HCT116 (cell line): ENCODE results near the gene NFIX. TPM values are rescaled to one million over a fixed set of nuclear protein-coding genes. Genes with fewer than 3 reads are reported as not detected.

Experiments used
- ATAC-seq: fragments of 200-7000 bp; cut with Tn5 transposase; 2 replicates; pipeline ENCODE4 v1.9.1; 2020; ENCODE audit warnings: mild to moderate bottlenecking, moderate library complexity
- BruUV-seq: library from RNA; stranded (reverse); fragments of 400-500 nt; replicated peaks from 2 replicates; lab custom pipeline; 2021; lab: Mats Ljungman, UMichigan
- CTCF ChIA-PET: fragments of 300-600 bp; sonication (Branson Sonifier 250); formaldehyde crosslinking; loops from one replicate; lab custom pipeline; 2021; ENCODE audit warnings: antibody characterized with exemption; lab: Charles Lee
- POLR2A ChIA-PET: fragments of 300-600, 350-600 bp; sonication (Branson Sonifier 250); formaldehyde crosslinking; loops from one replicate; lab custom pipeline; 2021; ENCODE audit warnings: antibody characterized with exemption; lab: Charles Lee
- RAD21 ChIA-PET, 2 experiments: fragments of 300-600 bp; sonication (Branson Sonifier 250); formaldehyde crosslinking; loops; one replicate each; lab custom pipeline; 2023; ENCODE audit warnings: low total read pairs in 2 of 2; ENCODE audit not compliant: uncharacterized antibody in 2 of 2, unreplicated experiment in 2 of 2, low non-redundant PET in 1 of 2; lab: Charles Lee
- DNase-seq: peaks from one replicate; pipeline ENCODE4 v3.0.0-alpha.2; 2010; ENCODE audit warnings: low read depth, low spot score
- H2AFZ ChIP-seq: fragments of 200-600 bp; shearing (Covaris generic), sonication (generic); 2 replicates; pipeline ENCODE4 v1.6.1; 2017; ENCODE audit warnings: low read depth, mixed run types, mixed read lengths, antibody characterized with exemption, low read length; ENCODE audit not compliant: poor library complexity, severe bottlenecking
- H3K27ac ChIP-seq: 2 replicates; pipeline ENCODE4 v1.5.1; 2012; ENCODE audit warnings: low read depth, low read length
- H3K27me3 ChIP-seq: fragments of 200-600 bp; sonication (generic); 2 replicates; pipeline ENCODE4 v1.6.1; 2016; ENCODE audit warnings: mixed run types, low read length, mixed read lengths; ENCODE audit not compliant: insufficient read depth
- H3K36me3 ChIP-seq, 2 experiments: fragments of 200-500 bp in 1 of 2; fragments of 200-600 bp in 1 of 2; sonication (Bioruptor generic) in 1 of 2; sonication (generic) in 1 of 2; 2 replicates each; pipeline versions ENCODE4 v1.5.1 to v1.6.1; 2014 to 2016; ENCODE audit warnings: low read length in 2 of 2, inconsistent platforms in 1 of 2, mixed read lengths in 1 of 2, mixed run types in 1 of 2; ENCODE audit not compliant: insufficient read depth in 2 of 2, control insufficient read depth in 1 of 2
- H3K4me1 ChIP-seq, 2 experiments: fragments of 200-600 bp in 1 of 2; sonication (generic) in 1 of 2; 2 replicates each; pipeline versions ENCODE4 v1.5.1 to v1.6.1; 2012 to 2017; ENCODE audit warnings: low read length in 2 of 2, inconsistent platforms in 1 of 2, mild to moderate bottlenecking in 1 of 2, mixed read lengths in 1 of 2, mixed run types in 1 of 2, moderate library complexity in 1 of 2; ENCODE audit not compliant: insufficient read depth in 2 of 2, control insufficient read depth in 1 of 2
- H3K4me2 ChIP-seq: fragments of 200-600 bp; sonication (generic); 2 replicates; pipeline ENCODE4 v1.6.1; 2017; ENCODE audit warnings: mixed run types, low read length, mixed read lengths
- H3K4me3 ChIP-seq, 2 experiments: fragments of 200-600 bp in 1 of 2; sonication (generic) in 1 of 2; replicated peaks in 1 of 2; 2 replicates each; pipeline ENCODE4 v1.5.1; 2011 to 2016; ENCODE audit warnings: low read length in 2 of 2, control low read depth in 1 of 2, low read depth in 1 of 2, mild to moderate bottlenecking in 1 of 2, mixed read lengths in 1 of 2, mixed run types in 1 of 2
- H3K79me2 ChIP-seq: fragments of 200-600 bp; sonication (generic); 2 replicates; pipeline ENCODE4 v1.6.1; 2017; ENCODE audit warnings: mild to moderate bottlenecking, mixed run types, low read length, moderate library complexity, mixed read lengths; ENCODE audit not compliant: insufficient read depth
- H3K9ac ChIP-seq: fragments of 200-600 bp; sonication (generic); 2 replicates; pipeline ENCODE4 v1.6.1; 2016; ENCODE audit warnings: low read length, mixed read lengths
- H3K9me2 ChIP-seq: fragments of 200-600 bp; sonication (generic), shearing (Covaris generic); 2 replicates; pipeline ENCODE4 v1.6.1; 2017; ENCODE audit warnings: mixed run types, mild to moderate bottlenecking, moderate library complexity; ENCODE audit not compliant: insufficient read depth
- H3K9me3 ChIP-seq, 2 experiments: fragments of 200-500 bp in 1 of 2; fragments of 200-600 bp in 1 of 2; sonication (Bioruptor generic) in 1 of 2; sonication (generic) in 1 of 2; 2 replicates each; pipeline ENCODE4 v1.6.1; 2014 to 2017; ENCODE audit warnings: low read length in 2 of 2, mixed read lengths in 2 of 2, inconsistent platforms in 1 of 2, low read depth in 1 of 2, mild to moderate bottlenecking in 1 of 2, mixed run types in 1 of 2, moderate library complexity in 1 of 2; ENCODE audit not compliant: control insufficient read depth in 1 of 2, insufficient read depth in 1 of 2
- H4K20me1 ChIP-seq: fragments of 200-600 bp; sonication (generic), shearing (Covaris generic); 2 replicates; pipeline ENCODE4 v1.6.1; 2017; ENCODE audit warnings: mixed run types, mild to moderate bottlenecking, moderate library complexity; ENCODE audit not compliant: insufficient read depth
- ATF3 ChIP-seq: IDR thresholded peaks from 2 replicates; pipeline ENCODE4 v1.6.1; 2012
- CEBPB ChIP-seq: IDR thresholded peaks from 2 replicates; pipeline ENCODE4 v1.6.1; 2012; ENCODE audit warnings: low read depth
- CTCF ChIP-seq, 3 experiments: fragments of 200-600 bp in 1 of 3; sonication (generic) in 1 of 3; IDR thresholded peaks in 2 of 3; conservative IDR thresholded peaks in 1 of 3; 2 replicates each; pipeline ENCODE4 v1.5.1; 2012 to 2017; ENCODE audit warnings: low read depth in 2 of 3, low read length in 2 of 3, antibody characterized with exemption in 1 of 3, borderline replicate concordance in 1 of 3, control low read depth in 1 of 3, mild to moderate bottlenecking in 1 of 3, mixed read lengths in 1 of 3, mixed run types in 1 of 3, moderate library complexity in 1 of 3; ENCODE audit not compliant: insufficient read depth in 1 of 3
- EZH2 ChIP-seq: fragments of 200-600 bp; sonication (generic); IDR thresholded peaks from 2 replicates; pipeline ENCODE4 v1.6.1; 2017; ENCODE audit warnings: antibody characterized with exemption, mixed run types
- EZH2phosphoT487 ChIP-seq: fragments of 200-600 bp; IDR thresholded peaks from 2 replicates; pipeline ENCODE4 v1.6.1; 2018; ENCODE audit warnings: antibody characterized with exemption, borderline replicate concordance
- JUND ChIP-seq: IDR thresholded peaks from 2 replicates; pipeline ENCODE4 v1.6.1; 2012
- MAX ChIP-seq: IDR thresholded peaks from 2 replicates; pipeline ENCODE4 v1.6.1; 2012
- POLR2AphosphoS5 ChIP-seq: IDR thresholded peaks from 2 replicates; pipeline ENCODE4 v1.6.1; 2011; ENCODE audit warnings: mild to moderate bottlenecking, low read depth, low read length, moderate library complexity
- RAD21 ChIP-seq: IDR thresholded peaks from 2 replicates; pipeline ENCODE4 v1.6.1; 2012; ENCODE audit warnings: low read depth, mild to moderate bottlenecking
- REST ChIP-seq: IDR thresholded peaks from 2 replicates; pipeline ENCODE4 v1.6.1; 2012; ENCODE audit warnings: low read depth
- SRF ChIP-seq: IDR thresholded peaks from 2 replicates; pipeline ENCODE4 v1.6.1; 2012; ENCODE audit warnings: low read depth
- TCF7L2 ChIP-seq: IDR thresholded peaks from 2 replicates; pipeline ENCODE4 v1.7.0; 2011; ENCODE audit warnings: borderline replicate concordance, inconsistent platforms; ENCODE audit not compliant: insufficient read depth, insufficient read length; ENCODE audit errors: extremely low read depth
- ZNF274 ChIP-seq: fragments of 200-500 bp; sonication (Bioruptor generic); IDR thresholded peaks from 2 replicates; pipeline ENCODE4 v1.6.1; 2014; ENCODE audit warnings: mild to moderate bottlenecking, low read depth, low read length, inconsistent platforms
- intact Hi-C: fragments of 100-400 bp; cut with micrococcal nuclease; formaldehyde crosslinking; loops from 2 replicates; pipeline ENCODE4 v1.10.0; 2022
- total RNA-seq: library from RNA; stranded (reverse); gene quantifications from one replicate; pipeline ENCODE4 v1.2.1, GENCODE V29; 2021; ENCODE audit not compliant: unreplicated experiment

NFIX gene
- total RNA-seq, 1 experiment from 2014 or later: 34.8 TPM

- no peaks in the 10 kb centered on the region for H3K79me2 ChIP-seq
- H3K27ac ChIP-seq: no peak overlapping the region
- intact Hi-C loops: no loop called here
- H3K4me1 ChIP-seq: peaks cover 3 to 25% of the 10 kb centered on the region in 2 experiments; a peak in 3 of 4 replicates
- H3K27me3 ChIP-seq: no peaks in the 10 kb centered on the region
- H4K20me1 ChIP-seq: no peaks in the 10 kb centered on the region
- ATAC-seq (no peak), DNase-seq (no peak)
- ChIA-PET POLR2A (no interaction called here), RAD21 (no interaction called here), CTCF (no interaction called here)
- no peak overlapping the region for H2AFZ ChIP-seq
- H3K9ac ChIP-seq: no peak overlapping the region
- H3K4me3 ChIP-seq: no peak overlapping the region
- no peak overlapping the region; the same call in 1 of the 2 replicates for H3K4me2 ChIP-seq
- H3K36me3 ChIP-seq: peaks cover 0 to 6% of the 10 kb centered on the region in 2 experiments; a peak in 1 of 4 replicates
- H3K9me3 ChIP-seq: no peaks in the 10 kb centered on the region
- TF ChIP-seq EZH2: no peak
- TF ChIP-seq JUND: no peak
- TF ChIP-seq REST: no peak
- TF ChIP-seq TCF7L2: no peak
- TF ChIP-seq CEBPB: no peak
- no peak for TF ChIP-seq ZNF274
- TF ChIP-seq SRF: no peak
- no peak for TF ChIP-seq MAX
- TF ChIP-seq CTCF (IDR thresholded peaks at IDR 0.05 in 2 of 3, conservative IDR thresholded peaks at IDR 0.05 in 1 of 3; ENCODE audit: borderline replicate concordance in 1 of 3, insufficient read depth in 1 of 3, low read depth in 2 of 3, low read length in 2 of 3): no peak
- no peak for TF ChIP-seq POLR2AphosphoS5
- no peak for TF ChIP-seq RAD21
- TF ChIP-seq ATF3: no peak
- no peak for TF ChIP-seq EZH2phosphoT487
- no TSS peak for BruUV-seq
- no peaks in the 10 kb centered on the region for H3K9me2 ChIP-seq
These were observed 108.5 kb downstream of the NFIX start for GRCh38 chr19:13103581-13104359.
